NCI-H2081 treated with DMSO at 0.1 percent for 48 hours (cell line): Measurements from ENCODE around the gene ITGAE.

Experiments used
- DNase-seq: peaks from one replicate; lab custom pipeline; 2025; lab: John Stamatoyannopoulos, UW

ITGAE gene

DNA sequence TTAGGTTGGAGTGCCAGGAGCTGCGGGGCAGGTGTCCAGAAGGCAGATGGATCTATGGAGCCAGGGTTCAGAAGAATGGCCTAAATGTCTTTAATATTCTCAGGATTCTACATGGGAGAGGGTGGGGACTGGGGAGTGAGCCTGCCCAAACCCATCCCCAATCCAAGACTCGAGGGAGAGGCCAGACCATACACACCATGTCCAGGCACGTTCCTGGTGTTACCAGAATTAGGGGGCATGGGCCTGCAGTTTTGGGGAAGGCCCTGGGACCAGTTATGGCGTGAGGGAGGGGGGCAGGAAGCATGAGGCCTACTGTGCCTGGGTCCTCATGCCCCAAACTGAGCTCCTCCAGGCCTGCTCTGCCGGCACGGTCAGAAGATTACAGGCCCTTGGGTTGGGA lies 134.5 kb downstream of the ITGAE start:
- no peak for DNase-seq

DNA sequence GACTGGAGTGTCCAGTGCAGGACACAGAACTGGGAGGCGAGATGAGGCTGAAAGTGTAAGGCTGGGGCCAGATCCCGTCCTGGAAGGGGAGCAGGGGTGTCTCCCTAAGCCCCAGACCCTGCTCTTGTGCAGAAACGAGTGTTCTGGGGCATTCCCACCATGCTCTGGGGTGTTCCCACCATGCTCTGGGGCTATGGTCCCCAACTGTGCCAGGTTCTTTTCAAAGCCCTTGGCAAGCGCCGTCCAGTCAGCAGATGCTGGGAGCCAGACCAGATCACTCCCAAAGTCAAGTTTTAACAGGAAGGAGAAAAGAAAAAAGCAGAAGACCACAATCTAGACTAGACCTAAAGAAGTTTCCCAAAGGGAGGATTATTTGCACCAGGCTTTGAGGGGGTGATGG lies 135.2 kb downstream of the ITGAE start:
- no peak for DNase-seq
